SK-N-SH (cell line): ENCODE results near the gene FMO2. TPM values are rescaled to one million over a fixed set of nuclear protein-coding genes. Genes with fewer than 3 reads are reported as not detected.

ENCODE experiments used
- CTCF ChIA-PET: fragments of 300-600, 350-600 bp; formaldehyde crosslinking; extraction: SDS; loops from one replicate; lab custom pipeline; 2021; lab: Yijun Ruan, JAX
- POLR2A ChIA-PET: fragments of 350-600 bp; sonication (Branson Sonifier 250); formaldehyde crosslinking; extraction: SDS; loops from one replicate; lab custom pipeline; 2020; ENCODE audit warnings: antibody characterized with exemption, inconsistent platforms; lab: Yijun Ruan, JAX
- DNase-seq: peaks from one replicate; pipeline ENCODE4 v3.0.0; 2012
- H2AFZ ChIP-seq: fragments of 200-600 bp; sonication (generic); 2 replicates; pipeline ENCODE4 v1.8.1; 2016; ENCODE audit warnings: antibody characterized with exemption, mild to moderate bottlenecking, low read depth
- H3F3A ChIP-seq: fragments of 200-600 bp; sonication (generic); replicated peaks from 2 replicates; pipeline ENCODE3; 2016; ENCODE audit warnings: antibody characterized with exemption, mild to moderate bottlenecking; ENCODE audit not compliant: insufficient read depth
- H3K27ac ChIP-seq, 2 experiments: fragments of 200-500 bp in 1 of 2; fragments of 200-600 bp in 1 of 2; sonication (Bioruptor generic) in 1 of 2; sonication (generic), shearing (Covaris generic) in 1 of 2; 2 replicates each; pipeline versions ENCODE4 v1.5.1 to v1.6.1; 2014 to 2016; ENCODE audit warnings: low read depth in 2 of 2, inconsistent platforms in 1 of 2, low read length in 1 of 2, mild to moderate bottlenecking in 1 of 2, mixed read lengths in 1 of 2
- H3K27me3 ChIP-seq: fragments of 200-600 bp; sonication (generic), shearing (Covaris generic); 2 replicates; pipeline ENCODE4 v1.6.1; 2016; ENCODE audit warnings: mixed run types; ENCODE audit not compliant: insufficient read depth
- H3K36me3 ChIP-seq, 2 experiments: fragments of 200-500 bp in 1 of 2; fragments of 200-600 bp in 1 of 2; sonication (Bioruptor generic) in 1 of 2; sonication (generic) in 1 of 2; replicated peaks in 1 of 2; 2 replicates each; pipeline versions ENCODE3 to v1.5.1; 2014 to 2016; ENCODE audit warnings: low read length in 1 of 2, mild to moderate bottlenecking in 1 of 2; ENCODE audit not compliant: insufficient read depth in 2 of 2, control insufficient read depth in 1 of 2
- H3K4me1 ChIP-seq, 2 experiments: fragments of 200-500 bp in 1 of 2; fragments of 200-600 bp in 1 of 2; sonication (Bioruptor generic) in 1 of 2; sonication (generic), shearing (Covaris generic) in 1 of 2; 2 replicates each; pipeline versions ENCODE4 v1.5.1 to v1.6.1; 2014 to 2016; ENCODE audit warnings: low read depth in 1 of 2, low read length in 1 of 2, mixed run types in 1 of 2; ENCODE audit not compliant: insufficient read depth in 2 of 2, control insufficient read depth in 1 of 2
- H3K4me2 ChIP-seq: fragments of 200-600 bp; sonication (generic), shearing (Covaris generic); 2 replicates; pipeline ENCODE4 v1.6.1; 2017; ENCODE audit warnings: mixed run types
- H3K4me3 ChIP-seq, 2 experiments: fragments of 200-500 bp in 1 of 2; fragments of 200-600 bp in 1 of 2; sonication (Bioruptor generic) in 1 of 2; sonication (generic), shearing (Covaris generic) in 1 of 2; 2 replicates each; pipeline versions ENCODE4 v1.5.1 to v1.8.1; 2014 to 2016; ENCODE audit warnings: low read depth in 2 of 2, inconsistent platforms in 1 of 2, low read length in 1 of 2, mild to moderate bottlenecking in 1 of 2, mixed read lengths in 1 of 2, moderate library complexity in 1 of 2
- H3K79me2 ChIP-seq: fragments of 200-600 bp; sonication (generic); 2 replicates; pipeline ENCODE4 v1.8.1; 2017; ENCODE audit warnings: mild to moderate bottlenecking; ENCODE audit not compliant: insufficient read depth
- H3K9ac ChIP-seq: fragments of 200-600 bp; sonication (generic); 2 replicates; pipeline ENCODE4 v1.6.1; 2017; ENCODE audit warnings: mixed run types
- H3K9me2 ChIP-seq: fragments of 200-600 bp; sonication (generic); 2 replicates; pipeline ENCODE4 v1.6.1; 2017; ENCODE audit warnings: mixed run types
- H3K9me3 ChIP-seq: fragments of 200-600 bp; sonication (generic); 2 replicates; pipeline ENCODE4 v1.6.1; 2017; ENCODE audit warnings: mixed run types, mild to moderate bottlenecking, moderate library complexity
- H4K20me1 ChIP-seq: fragments of 200-600 bp; sonication (generic); 2 replicates; pipeline ENCODE4 v1.6.1; 2017; ENCODE audit warnings: mild to moderate bottlenecking, mixed run types; ENCODE audit not compliant: insufficient read depth
- EP300 ChIP-seq, 2 experiments: IDR thresholded peaks; 2 replicates each; pipeline versions ENCODE4 v1.4.0 to v1.6.1; 2012; ENCODE audit warnings: borderline replicate concordance in 1 of 2, low read depth in 1 of 2, low read length in 1 of 2
- EZH2phosphoT487 ChIP-seq: fragments of 200-600 bp; sonication (generic); IDR thresholded peaks from 2 replicates; pipeline ENCODE4 v1.6.1; 2017; ENCODE audit warnings: low read depth, mixed run types, mild to moderate bottlenecking, antibody characterized with exemption, moderate library complexity, borderline replicate concordance
- GATA2 ChIP-seq: sonication (generic); formaldehyde crosslinking; IDR thresholded peaks from 2 replicates; pipeline ENCODE4 v1.5.0; 2020; ENCODE audit warnings: mild to moderate bottlenecking, missing genetic modification reagents
- MXI1 ChIP-seq: IDR thresholded peaks from 2 replicates; pipeline ENCODE4 v1.6.1; 2012; ENCODE audit warnings: mild to moderate bottlenecking, low read depth, low read length, improper control_type of control experiment
- NFIC ChIP-seq: IDR thresholded peaks from 2 replicates; pipeline ENCODE4 v1.4.0; 2012; ENCODE audit warnings: borderline replicate concordance
- RXRA ChIP-seq: IDR thresholded peaks from 2 replicates; pipeline ENCODE4 v1.4.0; 2012; ENCODE audit warnings: low read depth, mild to moderate bottlenecking, borderline replicate concordance
- SMC3 ChIP-seq: IDR thresholded peaks from 2 replicates; pipeline ENCODE4 v1.6.1; 2012; ENCODE audit warnings: low read depth, low read length, improper control_type of control experiment
- TAF1 ChIP-seq: IDR thresholded peaks from 2 replicates; pipeline ENCODE4 v1.6.1; 2012; ENCODE audit warnings: low read depth, mild to moderate bottlenecking, low read length, moderate library complexity, borderline replicate concordance
- TCF12 ChIP-seq: IDR thresholded peaks from 2 replicates; pipeline ENCODE4 v1.4.0; 2012
- YY1 ChIP-seq: IDR thresholded peaks from 2 replicates; pipeline ENCODE4 v1.4.0; 2012; ENCODE audit warnings: low read depth, mild to moderate bottlenecking
- polyA plus RNA-seq, 3 experiments: library from polyadenylated mRNA; depleted of rRNA; stranded (reverse); fragments of >200 nt; gene quantifications; 2 replicates each; pipeline ENCODE4 v1.2.3, GENCODE V29; 2012
- TF ChIP-seq, protein P1 (sequence below): IDR thresholded peaks from 2 replicates; pipeline ENCODE4 v1.6.1; 2012; ENCODE audit warnings: mild to moderate bottlenecking, low read depth, low read length, moderate library complexity
- TF ChIP-seq, protein P2 (sequence below): IDR thresholded peaks from 2 replicates; pipeline ENCODE4 v1.4.0; 2012; ENCODE audit warnings: low read depth, borderline replicate concordance
- TF ChIP-seq, protein P3 (sequence below): fragments of 150-350 bp; IDR thresholded peaks from 2 replicates; pipeline ENCODE4 v1.6.1; 2017; ENCODE audit warnings: antibody characterized with exemption, low read length, low read depth, borderline replicate concordance

Gene FMO2
- polyA plus RNA-seq, 1 of the 3 experiments (the other 2 are of a cell fraction), result not detected

DNA sequence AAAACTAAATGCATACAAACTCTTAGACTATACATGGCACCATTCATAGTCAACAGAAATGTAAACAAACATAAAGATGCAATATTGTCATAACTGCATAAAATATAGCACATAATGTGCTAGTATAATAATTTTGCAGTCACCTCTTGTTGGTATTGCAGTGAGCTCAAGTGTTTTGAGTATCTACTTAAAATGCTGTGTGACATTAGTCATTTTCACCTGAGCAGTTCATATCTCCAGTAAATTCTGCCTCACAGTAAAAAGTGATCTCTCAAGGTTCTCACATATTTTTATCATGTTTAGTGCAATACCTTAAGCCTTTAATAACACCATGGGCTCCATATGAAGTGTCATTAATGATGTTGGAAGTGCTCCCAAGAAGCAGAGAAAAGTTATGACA, 29.6 kb upstream of the FMO2 start:
- H3K36me3 ChIP-seq, result no peaks in the 10 kb centered on the region
- ChIA-PET CTCF (no interaction called here), POLR2A (no interaction called here)
- H3K9ac ChIP-seq, result no peak overlapping the region
- no peaks in the 10 kb centered on the region for H3K79me2 ChIP-seq
- no peaks in the 10 kb centered on the region for H3K4me1 ChIP-seq
- no peak for DNase-seq
- H4K20me1 ChIP-seq, result no peaks in the 10 kb centered on the region
- H3K27ac ChIP-seq, result no peak overlapping the region
- H3K4me3 ChIP-seq, result no peak overlapping the region
- H3K9me2 ChIP-seq, result no peaks in the 10 kb centered on the region
- H2AFZ ChIP-seq, result no peak overlapping the region
- H3K9me3 ChIP-seq, result no peaks in the 10 kb centered on the region
- H3K27me3 ChIP-seq, result no peaks in the 10 kb centered on the region; the same call in 1 of the 2 replicates
- TF ChIP-seq SMC3 (no peak), YY1 (no peak), RXRA (no peak), MXI1 (no peak), NFIC (no peak), GATA2 (CRISPR knock-in tag) (no peak), TAF1 (no peak), EZH2phosphoT487 (no peak), EP300 (IDR thresholded peaks at IDR 0.05; ENCODE audit: borderline replicate concordance in 1 of 2, low read depth in 1 of 2, low read length in 1 of 2) (no peak), TCF12 (no peak)
- TF ChIP-seq, protein P1, sequence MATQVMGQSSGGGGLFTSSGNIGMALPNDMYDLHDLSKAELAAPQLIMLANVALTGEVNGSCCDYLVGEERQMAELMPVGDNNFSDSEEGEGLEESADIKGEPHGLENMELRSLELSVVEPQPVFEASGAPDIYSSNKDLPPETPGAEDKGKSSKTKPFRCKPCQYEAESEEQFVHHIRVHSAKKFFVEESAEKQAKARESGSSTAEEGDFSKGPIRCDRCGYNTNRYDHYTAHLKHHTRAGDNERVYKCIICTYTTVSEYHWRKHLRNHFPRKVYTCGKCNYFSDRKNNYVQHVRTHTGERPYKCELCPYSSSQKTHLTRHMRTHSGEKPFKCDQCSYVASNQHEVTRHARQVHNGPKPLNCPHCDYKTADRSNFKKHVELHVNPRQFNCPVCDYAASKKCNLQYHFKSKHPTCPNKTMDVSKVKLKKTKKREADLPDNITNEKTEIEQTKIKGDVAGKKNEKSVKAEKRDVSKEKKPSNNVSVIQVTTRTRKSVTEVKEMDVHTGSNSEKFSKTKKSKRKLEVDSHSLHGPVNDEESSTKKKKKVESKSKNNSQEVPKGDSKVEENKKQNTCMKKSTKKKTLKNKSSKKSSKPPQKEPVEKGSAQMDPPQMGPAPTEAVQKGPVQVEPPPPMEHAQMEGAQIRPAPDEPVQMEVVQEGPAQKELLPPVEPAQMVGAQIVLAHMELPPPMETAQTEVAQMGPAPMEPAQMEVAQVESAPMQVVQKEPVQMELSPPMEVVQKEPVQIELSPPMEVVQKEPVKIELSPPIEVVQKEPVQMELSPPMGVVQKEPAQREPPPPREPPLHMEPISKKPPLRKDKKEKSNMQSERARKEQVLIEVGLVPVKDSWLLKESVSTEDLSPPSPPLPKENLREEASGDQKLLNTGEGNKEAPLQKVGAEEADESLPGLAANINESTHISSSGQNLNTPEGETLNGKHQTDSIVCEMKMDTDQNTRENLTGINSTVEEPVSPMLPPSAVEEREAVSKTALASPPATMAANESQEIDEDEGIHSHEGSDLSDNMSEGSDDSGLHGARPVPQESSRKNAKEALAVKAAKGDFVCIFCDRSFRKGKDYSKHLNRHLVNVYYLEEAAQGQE, result no peak
- TF ChIP-seq, protein P2, sequence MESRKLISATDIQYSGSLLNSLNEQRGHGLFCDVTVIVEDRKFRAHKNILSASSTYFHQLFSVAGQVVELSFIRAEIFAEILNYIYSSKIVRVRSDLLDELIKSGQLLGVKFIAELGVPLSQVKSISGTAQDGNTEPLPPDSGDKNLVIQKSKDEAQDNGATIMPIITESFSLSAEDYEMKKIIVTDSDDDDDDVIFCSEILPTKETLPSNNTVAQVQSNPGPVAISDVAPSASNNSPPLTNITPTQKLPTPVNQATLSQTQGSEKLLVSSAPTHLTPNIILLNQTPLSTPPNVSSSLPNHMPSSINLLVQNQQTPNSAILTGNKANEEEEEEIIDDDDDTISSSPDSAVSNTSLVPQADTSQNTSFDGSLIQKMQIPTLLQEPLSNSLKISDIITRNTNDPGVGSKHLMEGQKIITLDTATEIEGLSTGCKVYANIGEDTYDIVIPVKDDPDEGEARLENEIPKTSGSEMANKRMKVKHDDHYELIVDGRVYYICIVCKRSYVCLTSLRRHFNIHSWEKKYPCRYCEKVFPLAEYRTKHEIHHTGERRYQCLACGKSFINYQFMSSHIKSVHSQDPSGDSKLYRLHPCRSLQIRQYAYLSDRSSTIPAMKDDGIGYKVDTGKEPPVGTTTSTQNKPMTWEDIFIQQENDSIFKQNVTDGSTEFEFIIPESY, result no peak
- TF ChIP-seq, protein P3, sequence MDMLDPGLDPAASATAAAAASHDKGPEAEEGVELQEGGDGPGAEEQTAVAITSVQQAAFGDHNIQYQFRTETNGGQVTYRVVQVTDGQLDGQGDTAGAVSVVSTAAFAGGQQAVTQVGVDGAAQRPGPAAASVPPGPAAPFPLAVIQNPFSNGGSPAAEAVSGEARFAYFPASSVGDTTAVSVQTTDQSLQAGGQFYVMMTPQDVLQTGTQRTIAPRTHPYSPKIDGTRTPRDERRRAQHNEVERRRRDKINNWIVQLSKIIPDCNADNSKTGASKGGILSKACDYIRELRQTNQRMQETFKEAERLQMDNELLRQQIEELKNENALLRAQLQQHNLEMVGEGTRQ, result no peak
- no peak overlapping the region for H3K4me2 ChIP-seq
- no peaks in the 10 kb centered on the region for H3F3A ChIP-seq
